PC-3 (cell line): ENCODE results near the gene SOAT2. TPM values are rescaled to one million over a fixed set of nuclear protein-coding genes. Genes with fewer than 3 reads are reported as not detected.

Experiments
- ATAC-seq: fragments of 200-7000 bp; cut with Tn5 transposase; 2 replicates; pipeline ENCODE4 v1.9.1; 2020; ENCODE audit warnings: mild to moderate bottlenecking, moderate library complexity
- BruUV-seq: library from RNA; stranded (reverse); fragments of 400-500 nt; replicated peaks from 2 replicates; lab custom pipeline; 2021; lab: Mats Ljungman, UMichigan
- CTCF ChIA-PET: fragments of 300-600 bp; sonication (Branson Sonifier 250); formaldehyde crosslinking; loops from one replicate; lab custom pipeline; 2022; ENCODE audit warnings: antibody characterized with exemption; lab: Charles Lee
- POLR2A ChIA-PET: fragments of 300-600 bp; sonication (Branson Sonifier 250); formaldehyde crosslinking; loops from one replicate; lab custom pipeline; 2022; ENCODE audit warnings: antibody characterized with exemption; ENCODE audit not compliant: unreplicated experiment; lab: Charles Lee
- DNase-seq: peaks from one replicate; pipeline ENCODE4 v3.0.0-alpha.2; 2015
- H2AFZ ChIP-seq: fragments of 300-600 bp; sonication (generic); 2 replicates; pipeline ENCODE4 v1.6.0; 2016; ENCODE audit warnings: antibody characterized with exemption, low read length
- H3F3A ChIP-seq: fragments of 300-600 bp; sonication (generic); one replicate; pipeline ENCODE4 v1.6.0; 2017; ENCODE audit warnings: antibody characterized with exemption, low read length, control low read depth, mild to moderate bottlenecking; ENCODE audit not compliant: unreplicated experiment
- H3K27ac ChIP-seq: fragments of 300-600 bp; sonication (generic); 2 replicates; pipeline ENCODE4 v1.5.1; 2016; ENCODE audit warnings: mild to moderate bottlenecking, low read length
- H3K27me3 ChIP-seq: fragments of 300-600 bp; sonication (generic); 2 replicates; pipeline ENCODE4 v1.6.1; 2016; ENCODE audit warnings: low read length, mixed read lengths
- H3K36me3 ChIP-seq: fragments of 300-600 bp; sonication (generic); 2 replicates; pipeline ENCODE4 v1.6.1; 2016; ENCODE audit warnings: low read depth, mixed run types, low read length, mixed read lengths
- H3K4me1 ChIP-seq: fragments of 300-600 bp; sonication (generic); 2 replicates; pipeline ENCODE4 v1.5.1; 2016; ENCODE audit warnings: low read length; ENCODE audit not compliant: insufficient read depth
- H3K4me2 ChIP-seq: fragments of 300-600 bp; sonication (generic); 2 replicates; pipeline ENCODE4 v1.6.0; 2016; ENCODE audit warnings: low read length
- H3K4me3 ChIP-seq: fragments of 300-600 bp; sonication (generic); 2 replicates; pipeline ENCODE4 v1.5.1; 2016; ENCODE audit warnings: mild to moderate bottlenecking, low read length, mixed read lengths
- H3K79me2 ChIP-seq: fragments of 300-600 bp; sonication (generic); 2 replicates; pipeline ENCODE4 v1.6.1; 2017; ENCODE audit warnings: low read length, mixed read lengths
- H3K9ac ChIP-seq: fragments of 300-600 bp; sonication (generic); 2 replicates; pipeline ENCODE4 v1.6.0; 2016; ENCODE audit warnings: mild to moderate bottlenecking, low read length
- H3K9me2 ChIP-seq: fragments of 300-600 bp; sonication (generic); replicated peaks from 2 replicates; pipeline ENCODE4 v1.6.1; 2016; ENCODE audit warnings: mixed run types, low read length, mixed read lengths
- H3K9me3 ChIP-seq: fragments of 300-600 bp; sonication (generic); 2 replicates; pipeline ENCODE4 v1.6.1; 2016; ENCODE audit warnings: low read length, mixed read lengths
- H4K20me1 ChIP-seq: fragments of 300-600 bp; sonication (generic); 2 replicates; pipeline ENCODE4 v1.6.1; 2016; ENCODE audit warnings: low read length, mixed read lengths
- CTCF ChIP-seq: fragments of 300-600 bp; sonication (generic); conservative IDR thresholded peaks from 2 replicates; pipeline ENCODE4 v1.5.1; 2017; ENCODE audit warnings: antibody characterized with exemption, low read depth, mild to moderate bottlenecking, low read length
- EZH2 ChIP-seq: fragments of 300-600 bp; sonication (generic); IDR thresholded peaks from one replicate; pipeline ENCODE4 v1.6.1; 2017; ENCODE audit warnings: antibody characterized with exemption, mild to moderate bottlenecking, low read length; ENCODE audit not compliant: unreplicated experiment
- EZH2phosphoT487 ChIP-seq: fragments of 300-600 bp; sonication (generic); IDR thresholded peaks from 2 replicates; pipeline ENCODE4 v1.6.1; 2018; ENCODE audit warnings: mild to moderate bottlenecking, antibody characterized with exemption, low read length, borderline replicate concordance
- intact Hi-C: fragments of 100-400 bp; cut with micrococcal nuclease; formaldehyde crosslinking; loops from 2 replicates; pipeline ENCODE4 v1.9.0; 2023
- total RNA-seq: library from RNA; depleted of rRNA; stranded (reverse); fragments of >200 nt; gene quantifications from 2 replicates; pipeline ENCODE4 v1.2.3, GENCODE V29; 2014

Gene SOAT2
- total RNA-seq, 1 experiment from 2014 or later, result 0.07 TPM

- H3K79me2 ChIP-seq, result no peaks in the 10 kb centered on the region
- no peaks in the 10 kb centered on the region for H4K20me1 ChIP-seq
- DNase-seq (no peak), ATAC-seq (no peak)
- intact Hi-C loops, result loop anchor here (10.0 kb wide), 1 partner anchor 109 kb away; no protein-coding TSS in a partner anchor
- H2AFZ ChIP-seq, result no peak overlapping the region
- peaks cover 32% of the 10 kb centered on the region for H3K4me1 ChIP-seq
- peak overlapping the region; percentile 7; the same call in 1 of the 2 replicates for H3K4me2 ChIP-seq
- ChIA-PET CTCF (interaction anchor here (0.7 to 2.1 kb wide), 8 partner anchors 11 to 101 kb away, joined by 3 to 37 read pairs (median 6); partner anchors contain the start of genes SOAT2, SPRYD3 and TNS2), POLR2A (interaction anchor here (0.5 to 1.3 kb wide), 2 partner anchors 34 to 41 kb away, joined by 3 to 4 read pairs; no protein-coding TSS in a partner anchor)
- no peaks in the 10 kb centered on the region for H3K9me3 ChIP-seq
- H3K4me3 ChIP-seq, result no peak overlapping the region
- TF ChIP-seq CTCF (no peak), EZH2 (no peak), EZH2phosphoT487 (no peak)
- H3K27me3 ChIP-seq, result no peaks in the 10 kb centered on the region
- no peaks in the 10 kb centered on the region for H3K9me2 ChIP-seq
- no peak overlapping the region for H3K9ac ChIP-seq
- no peak overlapping the region for H3K27ac ChIP-seq
- BruUV-seq, result TSS peak; percentile 25
- no peaks in the 10 kb centered on the region for H3F3A ChIP-seq
- H3K36me3 ChIP-seq, result peaks cover 4% of the 10 kb centered on the region; the same call in 1 of the 2 replicates
These were observed 37.8 kb upstream of the SOAT2 start for GRCh38 chr12:53065470-53065869.

- peak; percentile 53 for ATAC-seq
- no peaks in the 10 kb centered on the region for H3K27me3 ChIP-seq
- H3K9me2 ChIP-seq, result no peaks in the 10 kb centered on the region
- no peak overlapping the region for H3K27ac ChIP-seq
- peak overlapping the region; percentile 31; the same call in 1 of the 2 replicates for H2AFZ ChIP-seq
- TF ChIP-seq CTCF, result peak; percentile 89
- no peak for TF ChIP-seq EZH2
- H3K4me2 ChIP-seq, result peak overlapping the region; percentile 49
- H3K79me2 ChIP-seq, result no peaks in the 10 kb centered on the region
- DNase-seq, result peak; percentile 81
- intact Hi-C loops, result loop anchor here (1.0 to 10.0 kb wide), 2 partner anchors 33 to 109 kb away; no protein-coding TSS in a partner anchor
- H3K4me3 ChIP-seq, result no peak overlapping the region
- no TSS peak for BruUV-seq
- ChIA-PET CTCF (interaction anchor here (0.6 to 2.1 kb wide), 11 partner anchors 12 to 107 kb away, joined by 3 to 37 read pairs (median 5); partner anchors contain the start of genes EIF4B, SOAT2, SPRYD3 and TNS2), POLR2A (interaction anchor here (0.5 to 1.3 kb wide), 3 partner anchors 13 to 42 kb away, joined by 3 to 5 read pairs (median 4); partner anchors contain the start of gene SPRYD3)
- H4K20me1 ChIP-seq, result no peaks in the 10 kb centered on the region
- peaks cover 26% of the 10 kb centered on the region for H3K4me1 ChIP-seq
- H3K9me3 ChIP-seq, result no peaks in the 10 kb centered on the region
- H3F3A ChIP-seq, result no peaks in the 10 kb centered on the region
- peaks cover 4% of the 10 kb centered on the region; the same call in 1 of the 2 replicates for H3K36me3 ChIP-seq
- H3K9ac ChIP-seq, result no peak overlapping the region
These were observed 37.0 kb upstream of the SOAT2 start for GRCh38 chr12:53065975-53066931.
